Left ventricle myocardium inferior (tissue), 1 donor: ENCODE measurements around the gene EML6. TPM values are rescaled to one million over a fixed set of nuclear protein-coding genes. Genes with fewer than 3 reads are reported as not detected.

Source experiments
- DNase-seq: peaks from one replicate; pipeline ENCODE4 v3.0.0-alpha.2; 2020
- H3K27ac ChIP-seq: fragments of 200-600 bp; replicated peaks from 2 replicates; pipeline ENCODE4 v1.8.0; 2021
- H3K27me3 ChIP-seq: fragments of 200-600 bp; 2 replicates; pipeline ENCODE4 v1.8.0; 2021; ENCODE audit warnings: low read depth
- H3K36me3 ChIP-seq: fragments of 200-600 bp; 2 replicates; pipeline ENCODE4 v1.8.0; 2021
- H3K4me1 ChIP-seq: fragments of 200-600 bp; 2 replicates; pipeline ENCODE4 v1.8.0; 2021
- H3K4me3 ChIP-seq: fragments of 200-600 bp; 2 replicates; pipeline ENCODE4 v1.8.0; 2021; ENCODE audit warnings: mild to moderate bottlenecking, moderate library complexity
- H3K9me3 ChIP-seq: fragments of 200-600 bp; replicated peaks from 2 replicates; pipeline ENCODE4 v1.8.0; 2021
- intact Hi-C: fragments of 100-400 bp; cut with micrococcal nuclease; formaldehyde crosslinking; loops from one replicate; pipeline ENCODE4 v1.11.0; 2022
- total RNA-seq: library from RNA; stranded (reverse); fragmentation: NEBNext Ultra II Directional; extraction: Animal tissue kit (Norgen Biotek cat#: 25700); gene quantifications from one replicate; pipeline ENCODE4 v1.2.1, GENCODE V29; 2021
- TF ChIP-seq, protein P1 (sequence below): fragments of 200-600 bp; IDR thresholded peaks from 2 replicates; pipeline ENCODE4 v1.8.0; 2021; ENCODE audit warnings: antibody characterized with exemption, mild to moderate bottlenecking, borderline replicate concordance
- donor health status: DM: no; HTN: yes; CAD: no; lungs with severe emphysema.

The EML6 gene
- total RNA-seq, 1 donor from 2014 or later: 0.77 TPM

- H3K9me3 ChIP-seq: no peaks in the 10 kb centered on the region
- no peak for DNase-seq
- H3K27me3 ChIP-seq: peaks cover 56% of the 10 kb centered on the region
- H3K36me3 ChIP-seq: peaks cover 12% of the 10 kb centered on the region
- intact Hi-C loops: no loop called here
- H3K27ac ChIP-seq: no peak overlapping the region
- TF ChIP-seq, protein P1, sequence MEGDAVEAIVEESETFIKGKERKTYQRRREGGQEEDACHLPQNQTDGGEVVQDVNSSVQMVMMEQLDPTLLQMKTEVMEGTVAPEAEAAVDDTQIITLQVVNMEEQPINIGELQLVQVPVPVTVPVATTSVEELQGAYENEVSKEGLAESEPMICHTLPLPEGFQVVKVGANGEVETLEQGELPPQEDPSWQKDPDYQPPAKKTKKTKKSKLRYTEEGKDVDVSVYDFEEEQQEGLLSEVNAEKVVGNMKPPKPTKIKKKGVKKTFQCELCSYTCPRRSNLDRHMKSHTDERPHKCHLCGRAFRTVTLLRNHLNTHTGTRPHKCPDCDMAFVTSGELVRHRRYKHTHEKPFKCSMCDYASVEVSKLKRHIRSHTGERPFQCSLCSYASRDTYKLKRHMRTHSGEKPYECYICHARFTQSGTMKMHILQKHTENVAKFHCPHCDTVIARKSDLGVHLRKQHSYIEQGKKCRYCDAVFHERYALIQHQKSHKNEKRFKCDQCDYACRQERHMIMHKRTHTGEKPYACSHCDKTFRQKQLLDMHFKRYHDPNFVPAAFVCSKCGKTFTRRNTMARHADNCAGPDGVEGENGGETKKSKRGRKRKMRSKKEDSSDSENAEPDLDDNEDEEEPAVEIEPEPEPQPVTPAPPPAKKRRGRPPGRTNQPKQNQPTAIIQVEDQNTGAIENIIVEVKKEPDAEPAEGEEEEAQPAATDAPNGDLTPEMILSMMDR: no peak
- no peak overlapping the region for H3K4me3 ChIP-seq
- H3K4me1 ChIP-seq: peaks cover 53% of the 10 kb centered on the region
Measured at GRCh38 chr2:54975175-54975574, 251.7 kb downstream of the EML6 start.

- peaks cover 56% of the 10 kb centered on the region for H3K27me3 ChIP-seq
- peaks cover 12% of the 10 kb centered on the region for H3K36me3 ChIP-seq
- H3K27ac ChIP-seq: peak overlapping the region; percentile 44
- intact Hi-C loops: no loop called here
- TF ChIP-seq, protein P1: no peak
- H3K4me1 ChIP-seq: peaks cover 58% of the 10 kb centered on the region
- H3K9me3 ChIP-seq: no peaks in the 10 kb centered on the region
- DNase-seq: no peak
- no peak overlapping the region for H3K4me3 ChIP-seq
Measured at GRCh38 chr2:54975598-54976492, 252.4 kb downstream of the EML6 start.

DNA sequence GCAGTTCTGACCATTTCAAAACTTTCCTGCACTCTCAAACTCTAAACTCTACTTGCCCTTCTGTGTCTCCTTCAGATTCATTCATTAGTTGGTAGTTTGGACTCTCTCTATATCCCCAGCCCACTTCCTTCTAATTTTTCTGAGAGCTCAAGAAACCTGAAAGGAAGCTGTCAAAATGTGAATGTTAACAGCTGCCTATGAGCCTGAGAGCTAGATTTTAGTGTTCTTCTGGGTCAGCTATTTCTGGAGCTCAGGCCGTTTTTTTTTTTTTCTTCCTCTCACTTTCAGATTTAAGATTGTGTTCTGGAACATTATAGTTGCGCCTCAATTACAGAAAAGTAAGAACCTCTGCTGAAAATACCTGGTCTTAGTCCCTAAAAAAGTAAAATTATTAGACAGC is 253.7 kb downstream of the EML6 start:
- Histone ChIP-seq H3K9me3 (no peaks in the 10 kb centered on the region), H3K27ac (peak overlapping the region; percentile 44), H3K27me3 (peaks cover 44% of the 10 kb centered on the region), H3K36me3 (peaks cover 6% of the 10 kb centered on the region), H3K4me1 (peaks cover 61% of the 10 kb centered on the region), H3K4me3 (no peak overlapping the region)
- intact Hi-C loops: no loop called here
- TF ChIP-seq, protein P1: no peak
- DNase-seq: no peak

GRCh38 chr2:54979321-54980044 is 256.0 kb downstream of the EML6 start:
- no peaks in the 10 kb centered on the region for H3K9me3 ChIP-seq
- peaks cover 81% of the 10 kb centered on the region for H3K4me1 ChIP-seq
- DNase-seq: no peak
- TF ChIP-seq, protein P1: no peak
- H3K27ac ChIP-seq: peak overlapping the region; percentile 20
- peaks cover 25% of the 10 kb centered on the region for H3K27me3 ChIP-seq
- no peak overlapping the region for H3K4me3 ChIP-seq
- intact Hi-C loops: no loop called here
- peaks cover 3% of the 10 kb centered on the region for H3K36me3 ChIP-seq

- Histone ChIP-seq H3K27me3 (peaks cover 28% of the 10 kb centered on the region), H3K4me1 (peaks cover 70% of the 10 kb centered on the region), H3K4me3 (no peak overlapping the region), H3K9me3 (no peaks in the 10 kb centered on the region), H3K27ac (no peak overlapping the region), H3K36me3 (peaks cover 3% of the 10 kb centered on the region)
- intact Hi-C loops: no loop called here
- TF ChIP-seq, protein P1: no peak
- no peak for DNase-seq
Measured at GRCh38 chr2:54981385-54981784, 257.9 kb downstream of the EML6 start.
